GM10248 (cell line): ENCODE data around the gene BCKDHB.

Experiments
- CTCF ChIA-PET: fragments of 300-600 bp; sonication (Branson Sonifier 250); formaldehyde crosslinking; extraction: SDS; loops from one replicate; lab custom pipeline; 2021; ENCODE audit warnings: antibody characterized with exemption; lab: Yijun Ruan, JAX
- POLR2A ChIA-PET: fragments of 350-650 bp; sonication (Branson Sonifier 250); formaldehyde crosslinking; extraction: SDS; loops from one replicate; lab custom pipeline; 2020; ENCODE audit warnings: antibody characterized with exemption; lab: Yijun Ruan, JAX
- DNase-seq: peaks from one replicate; pipeline ENCODE4 v3.0.0; 2012; ENCODE audit errors: extremely low spot score
- CTCF ChIP-seq: IDR thresholded peaks from 2 replicates; pipeline ENCODE4 v1.5.1; 2012; ENCODE audit warnings: mild to moderate bottlenecking, low read depth; ENCODE audit errors: extremely low read depth, missing control alignments, control extremely low read depth

BCKDHB gene

GRCh38 chr6:80245043-80245442 is 138.6 kb downstream of the BCKDHB start:
- DNase-seq: no peak
- POLR2A ChIA-PET: no interaction called here
- no peak for TF ChIP-seq CTCF
- CTCF ChIA-PET: interaction anchor here (0.9 to 1.4 kb wide), 2 partner anchors 8 to 10 kb away, joined by 3 read pairs; no protein-coding TSS in a partner anchor

GRCh38 chr6:80249897-80250296 is 143.4 kb downstream of the BCKDHB start:
- CTCF ChIA-PET: interaction anchor here (1.1 to 1.5 kb wide), 3 partner anchors 9 to 35 kb away, joined by 3 to 4 read pairs (median 3); no protein-coding TSS in a partner anchor
- TF ChIP-seq CTCF: no peak
- DNase-seq: no peak
- POLR2A ChIA-PET: no interaction called here

- no peak for TF ChIP-seq CTCF
- DNase-seq: no peak
These were observed 144.0 kb downstream of the BCKDHB start for GRCh38 chr6:80250391-80250997.

GRCh38 chr6:80251321-80251720 is 144.8 kb downstream of the BCKDHB start:
- no peak for TF ChIP-seq CTCF
- POLR2A ChIA-PET: no interaction called here
- no peak for DNase-seq
- CTCF ChIA-PET: interaction anchor here (1.1 to 1.5 kb wide), 3 partner anchors 10 to 15 kb away, joined by 3 to 4 read pairs (median 4); no protein-coding TSS in a partner anchor

More at GRCh38 chr6:80250391-80250997, 144.0 kb downstream of the BCKDHB start:
- CTCF ChIA-PET: interaction anchor here (1.1 to 1.5 kb wide), 3 partner anchors 9 to 36 kb away, joined by 3 to 4 read pairs (median 3); no protein-coding TSS in a partner anchor
- POLR2A ChIA-PET: no interaction called here

GRCh38 chr6:80254716-80255115 is 148.2 kb downstream of the BCKDHB start:
- DNase-seq: no peak
- no peak for TF ChIP-seq CTCF
- CTCF ChIA-PET: interaction anchor here (0.6 to 1.0 kb wide), 2 partner anchors 13 to 77 kb away, joined by 3 read pairs; no protein-coding TSS in a partner anchor
- POLR2A ChIA-PET: no interaction called here

GRCh38 chr6:80256691-80257090 is 150.2 kb downstream of the BCKDHB start:
- CTCF ChIA-PET: interaction anchor here (1.1 kb wide), 1 partner anchor 13 kb away, joined by 3 read pairs; no protein-coding TSS in a partner anchor
- POLR2A ChIA-PET: no interaction called here

More at GRCh38 chr6:80256691-80257090, 150.2 kb downstream of the BCKDHB start:
- TF ChIP-seq CTCF: no peak
- no peak for DNase-seq
